Ishikawa (cell line): ENCODE results near the gene C1orf122.

ENCODE experiments used
- CEBPB ChIP-seq: IDR thresholded peaks from 2 replicates; pipeline ENCODE4 v1.6.1; 2012
- EGR1 ChIP-seq: IDR thresholded peaks from 2 replicates; pipeline ENCODE4 v1.6.1; 2012
- EP300 ChIP-seq: IDR thresholded peaks from 2 replicates; pipeline ENCODE4 v1.6.1; 2012; ENCODE audit warnings: borderline replicate concordance
- FOXM1 ChIP-seq: IDR thresholded peaks from 2 replicates; pipeline ENCODE4 v1.6.1; 2012; ENCODE audit warnings: low read depth, borderline replicate concordance
- MAX ChIP-seq: IDR thresholded peaks from 2 replicates; pipeline ENCODE4 v1.6.1; 2012
- REST ChIP-seq: IDR thresholded peaks from 2 replicates; pipeline ENCODE4 v1.6.1; 2012; ENCODE audit warnings: low read depth, mild to moderate bottlenecking
- TAF1 ChIP-seq: IDR thresholded peaks from 2 replicates; pipeline ENCODE4 v1.6.1; 2012; ENCODE audit warnings: low read depth, mild to moderate bottlenecking
- TCF12 ChIP-seq: IDR thresholded peaks from 2 replicates; pipeline ENCODE4 v1.6.1; 2012; ENCODE audit warnings: low read depth
- YY1 ChIP-seq: IDR thresholded peaks from 2 replicates; pipeline ENCODE4 v1.6.1; 2012; ENCODE audit warnings: low read depth

- TF ChIP-seq MAX: no peak
- TF ChIP-seq EP300: no peak
- no peak for TF ChIP-seq TAF1
- no peak for TF ChIP-seq YY1
- TF ChIP-seq CEBPB: no peak
- no peak for TF ChIP-seq TCF12
- no peak for TF ChIP-seq REST
- TF ChIP-seq EGR1: no peak
- TF ChIP-seq FOXM1: no peak
Observed at GRCh38 chr1:37828410-37829074, 21.0 kb downstream of the C1orf122 start.
